ENCODE data around the gene FILIP1. TPM values are rescaled to one million over a fixed set of nuclear protein-coding genes. Genes with fewer than 3 reads are reported as not detected.

The FILIP1 gene
- total and polyA plus RNA-seq, 2 of the 4 experiments (the other 2 are of a cell fraction), result under 0.01 to 0.03 TPM

DNA sequence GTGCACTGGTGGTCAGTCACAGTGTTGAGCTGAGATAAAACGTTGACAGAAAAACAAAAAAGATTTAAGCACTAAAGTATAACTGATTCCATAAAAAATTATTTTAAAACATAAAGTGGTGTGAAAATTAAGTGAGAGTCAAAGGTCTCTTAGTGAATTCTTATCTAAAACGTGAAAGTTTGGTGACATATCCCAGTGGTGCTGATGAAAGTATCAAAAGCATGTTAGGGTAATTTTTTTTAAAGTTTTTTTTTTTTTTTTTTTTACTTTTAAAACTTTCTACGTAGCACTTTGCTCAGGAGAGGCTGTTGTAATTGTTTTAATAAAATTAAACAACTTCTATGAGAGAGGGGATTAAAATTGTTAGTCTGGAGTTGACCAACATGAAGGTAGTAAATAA lies 143.4 kb downstream of the FILIP1 start:
- no peak overlapping the region; the same call in 1 of the 2 replicates for H3K4me2 ChIP-seq (ENCODE audit: low read depth, low read length)
- no peak overlapping the region for H2BK120ac ChIP-seq (ENCODE audit: low read depth, low read length)
- H4K91ac ChIP-seq (ENCODE audit: insufficient read depth, low read depth, low read length), result no peak overlapping the region
- no peak overlapping the region for H4K5ac ChIP-seq (ENCODE audit: low read depth, low read length)
- CTCF ChIA-PET, result interaction anchor here (1.0 kb wide), 1 partner anchor 16 kb away, joined by 3 read pairs; no protein-coding TSS in a partner anchor
- no peak overlapping the region for H3K14ac ChIP-seq (replicated peaks; ENCODE audit: low read depth, low read length)
- H3K27ac ChIP-seq (ENCODE audit: insufficient read depth, low read length), result no peak overlapping the region
- H3K23ac ChIP-seq (ENCODE audit: low read depth, low read length), result no peak overlapping the region
- H3K36me3 ChIP-seq (ENCODE audit: control insufficient read depth, insufficient read depth, low read length), result no peaks in the 10 kb centered on the region
- no peak overlapping the region for H2BK20ac ChIP-seq (ENCODE audit: low read depth, low read length)
- H4K20me1 ChIP-seq (ENCODE audit: insufficient read depth, low read length), result no peaks in the 10 kb centered on the region
- no peak overlapping the region for H3K56ac ChIP-seq (ENCODE audit: extremely low read depth, insufficient read depth, low read length)
- no peaks in the 10 kb centered on the region; the same call in 1 of the 2 replicates for H3K4me1 ChIP-seq (ENCODE audit: control insufficient read depth, insufficient read depth, low read length)
- H3K79me1 ChIP-seq (ENCODE audit: low read depth in 1 of 2, low read length in 2 of 2), result no peaks in the 10 kb centered on the region
- no peak overlapping the region for H4K8ac ChIP-seq (ENCODE audit: low read depth in 2 of 2, low read length in 2 of 2)
- TF ChIP-seq CEBPB (IDR thresholded peaks at IDR 0.05; ENCODE audit: low read depth, low read length) (no peak), SMC3 (IDR thresholded peaks at IDR 0.05; ENCODE audit: low read depth, low read length) (no peak), POLR2A (IDR thresholded peaks at IDR 0.05; ENCODE audit: low read depth, low read length) (no peak), MAZ (IDR thresholded peaks at IDR 0.05; ENCODE audit: borderline replicate concordance, low read depth, low read length) (no peak), FOS (IDR thresholded peaks at IDR 0.05; ENCODE audit: low read depth, low read length) (no peak), NFE2L2 (IDR thresholded peaks at IDR 0.05; ENCODE audit: low read depth, low read length) (no peak), RCOR1 (IDR thresholded peaks at IDR 0.05; ENCODE audit: insufficient replicate concordance, low read length) (no peak)
- TF ChIP-seq, protein P1, sequence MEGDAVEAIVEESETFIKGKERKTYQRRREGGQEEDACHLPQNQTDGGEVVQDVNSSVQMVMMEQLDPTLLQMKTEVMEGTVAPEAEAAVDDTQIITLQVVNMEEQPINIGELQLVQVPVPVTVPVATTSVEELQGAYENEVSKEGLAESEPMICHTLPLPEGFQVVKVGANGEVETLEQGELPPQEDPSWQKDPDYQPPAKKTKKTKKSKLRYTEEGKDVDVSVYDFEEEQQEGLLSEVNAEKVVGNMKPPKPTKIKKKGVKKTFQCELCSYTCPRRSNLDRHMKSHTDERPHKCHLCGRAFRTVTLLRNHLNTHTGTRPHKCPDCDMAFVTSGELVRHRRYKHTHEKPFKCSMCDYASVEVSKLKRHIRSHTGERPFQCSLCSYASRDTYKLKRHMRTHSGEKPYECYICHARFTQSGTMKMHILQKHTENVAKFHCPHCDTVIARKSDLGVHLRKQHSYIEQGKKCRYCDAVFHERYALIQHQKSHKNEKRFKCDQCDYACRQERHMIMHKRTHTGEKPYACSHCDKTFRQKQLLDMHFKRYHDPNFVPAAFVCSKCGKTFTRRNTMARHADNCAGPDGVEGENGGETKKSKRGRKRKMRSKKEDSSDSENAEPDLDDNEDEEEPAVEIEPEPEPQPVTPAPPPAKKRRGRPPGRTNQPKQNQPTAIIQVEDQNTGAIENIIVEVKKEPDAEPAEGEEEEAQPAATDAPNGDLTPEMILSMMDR (conservative IDR thresholded peaks at IDR 0.05; ENCODE audit: low read depth, low read length), result no peak
- TF ChIP-seq, protein P2, sequence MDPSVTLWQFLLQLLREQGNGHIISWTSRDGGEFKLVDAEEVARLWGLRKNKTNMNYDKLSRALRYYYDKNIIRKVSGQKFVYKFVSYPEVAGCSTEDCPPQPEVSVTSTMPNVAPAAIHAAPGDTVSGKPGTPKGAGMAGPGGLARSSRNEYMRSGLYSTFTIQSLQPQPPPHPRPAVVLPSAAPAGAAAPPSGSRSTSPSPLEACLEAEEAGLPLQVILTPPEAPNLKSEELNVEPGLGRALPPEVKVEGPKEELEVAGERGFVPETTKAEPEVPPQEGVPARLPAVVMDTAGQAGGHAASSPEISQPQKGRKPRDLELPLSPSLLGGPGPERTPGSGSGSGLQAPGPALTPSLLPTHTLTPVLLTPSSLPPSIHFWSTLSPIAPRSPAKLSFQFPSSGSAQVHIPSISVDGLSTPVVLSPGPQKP (IDR thresholded peaks at IDR 0.05; ENCODE audit: borderline replicate concordance, low read depth, low read length), result no peak
- no TSS peak for BruUV-seq (replicated peaks)
- no peak overlapping the region for H3K18ac ChIP-seq (ENCODE audit: low read depth, low read length)
- intact Hi-C loops (cut with micrococcal nuclease) (no loop called here), dilution Hi-C loops (cut with HindIII; ENCODE audit: low sequenced_read_pairs, unreplicated experiment) (no loop called here), in situ Hi-C loops (cut with MboI; ENCODE audit: low sequenced_read_pairs) (no loop called here)
- peak overlapping the region; percentile 86 for H2AFZ ChIP-seq (replicated peaks; ENCODE audit: low read length, poor library complexity)
- H3K4me3 ChIP-seq (ENCODE audit: insufficient read depth, low read depth, low read length), result no peak overlapping the region
- POLR2A ChIA-PET (ENCODE audit: unreplicated experiment), result no interaction called here
- no peak for DNase-seq
- H2BK5ac ChIP-seq (ENCODE audit: low read depth, low read length, poor library complexity, severe bottlenecking), result no peak overlapping the region
- no peak overlapping the region for H3K4ac ChIP-seq (ENCODE audit: low read depth, low read length)
- WGBS, 2 experiments (ENCODE audit: extremely low coverage in 2 of 2, insufficient read length in 1 of 2), result no CpG with 5 or more reads among the region's 3 CpGs
- H2BK15ac ChIP-seq (ENCODE audit: low read depth, low read length), result no peak overlapping the region
- H2AK9ac ChIP-seq (replicated peaks; ENCODE audit: low read depth, low read length, poor library complexity), result no peak overlapping the region
- no peak overlapping the region for H2AK5ac ChIP-seq (ENCODE audit: low read depth, low read length)
- no peak overlapping the region for H3K9ac ChIP-seq (ENCODE audit: low read depth, low read length)
- no peaks in the 10 kb centered on the region for H3K9me3 ChIP-seq (ENCODE audit: control insufficient read depth, insufficient read depth, low read length)
- no peak for ATAC-seq (ENCODE audit: low read depth)
- no peaks in the 10 kb centered on the region for H3K9me1 ChIP-seq (ENCODE audit: insufficient read depth, low read length)
- peaks cover 8% of the 10 kb centered on the region for H3K27me3 ChIP-seq (ENCODE audit: control insufficient read depth, insufficient read depth, low read length)

Data from IMR-90 (cell line).